GM18507 (cell line): ENCODE results near the gene SESN2.

Source experiments
- DNase-seq: peaks from one replicate; pipeline ENCODE4 v3.0.0; 2011; ENCODE audit warnings: low read depth; ENCODE audit not compliant: insufficient read length; ENCODE audit errors: extremely low spot score
- FAIRE-seq: peaks from 2 replicates; lab custom pipeline; 2011; peaks lifted over from hg19 to GRCh38; lab: Jason Lieb, UNC

The SESN2 gene

GRCh38 chr1:28248273-28249012 lies 10.9 kb upstream of the SESN2 start:
- DNase-seq (no peak), FAIRE-seq (peak; percentile 93)

GRCh38 chr1:28249013-28249865 lies 10.1 kb upstream of the SESN2 start:
- DNase-seq: no peak

GRCh38 chr1:28249866-28250295 lies 9.4 kb upstream of the SESN2 start:
- DNase-seq (no peak), FAIRE-seq (no peak)

More at GRCh38 chr1:28249013-28249865, 10.1 kb upstream of the SESN2 start:
- FAIRE-seq: no peak

- FAIRE-seq (no peak), DNase-seq (no peak)
Observed at GRCh38 chr1:28256197-28256827, 3.0 kb upstream of the SESN2 start.

GRCh38 chr1:28257736-28258135 lies 1.6 kb upstream of the SESN2 start:
- no peak for DNase-seq
- no peak for FAIRE-seq

GRCh38 chr1:28258628-28259251 lies 578 bp upstream of the SESN2 start:
- FAIRE-seq (no peak), DNase-seq (no peak)

- DNase-seq: no peak
- no peak for FAIRE-seq
Observed at GRCh38 chr1:28259934-28260802, 850 bp downstream of the SESN2 start.

- FAIRE-seq (no peak), DNase-seq (no peak)
Observed at GRCh38 chr1:28260803-28261174, 1.5 kb downstream of the SESN2 start.

- DNase-seq (no peak), FAIRE-seq (no peak)
Observed at GRCh38 chr1:28264897-28265296, 5.6 kb downstream of the SESN2 start.

- no peak for FAIRE-seq
- no peak for DNase-seq
Observed at GRCh38 chr1:28265577-28265976, 6.3 kb downstream of the SESN2 start.

GRCh38 chr1:28266920-28267322 lies 7.6 kb downstream of the SESN2 start:
- no peak for DNase-seq
- no peak for FAIRE-seq

GRCh38 chr1:28267633-28268032 lies 8.3 kb downstream of the SESN2 start:
- DNase-seq (no peak), FAIRE-seq (no peak)

GRCh38 chr1:28269529-28269928 lies 10.2 kb downstream of the SESN2 start:
- no peak for DNase-seq
- FAIRE-seq: no peak

GRCh38 chr1:28272215-28272852 lies 13.0 kb downstream of the SESN2 start:
- no peak for FAIRE-seq

GRCh38 chr1:28273216-28273860 lies 14.0 kb downstream of the SESN2 start:
- no peak for FAIRE-seq
- no peak for DNase-seq

More at GRCh38 chr1:28272215-28272852, 13.0 kb downstream of the SESN2 start:
- DNase-seq: no peak

GRCh38 chr1:28278763-28279162 lies 19.4 kb downstream of the SESN2 start:
- DNase-seq: no peak
- FAIRE-seq: no peak

GRCh38 chr1:28279721-28280120 lies 20.4 kb downstream of the SESN2 start:
- DNase-seq (no peak), FAIRE-seq (no peak)

GRCh38 chr1:28280501-28280900 lies 21.2 kb downstream of the SESN2 start:
- DNase-seq (no peak), FAIRE-seq (no peak)
